GM19463 (cell line): Measurements from ENCODE around the gene NKX6-1.

Experiments used
- ATAC-seq: cut with Tn5 transposase; IDR thresholded peaks from one replicate; pipeline ENCODE4 v1.9.1; 2021; ENCODE audit warnings: mild to moderate bottlenecking, moderate library complexity; ENCODE audit not compliant: unreplicated experiment

NKX6-1 gene

GRCh38 chr4:84498203-84498934 lies 723 bp downstream of the NKX6-1 start:
- no peak for ATAC-seq

GRCh38 chr4:84497504-84498202 lies 1.4 kb downstream of the NKX6-1 start:
- no peak for ATAC-seq

GRCh38 chr4:84496706-84497503 lies 2.2 kb downstream of the NKX6-1 start:
- ATAC-seq = no peak

GRCh38 chr4:84496331-84496705 lies 2.8 kb downstream of the NKX6-1 start:
- no peak for ATAC-seq

GRCh38 chr4:84495794-84496261 lies 3.3 kb downstream of the NKX6-1 start:
- ATAC-seq = no peak

GRCh38 chr4:84495118-84495793 lies 3.8 kb downstream of the NKX6-1 start:
- no peak for ATAC-seq

GRCh38 chr4:84494531-84494930 lies 4.6 kb downstream of the NKX6-1 start:
- ATAC-seq = no peak

- no peak for ATAC-seq
Measured at GRCh38 chr4:84494076-84494475, 5.0 kb downstream of the NKX6-1 start.

- no peak for ATAC-seq
Measured at GRCh38 chr4:84493092-84493850, 5.8 kb downstream of the NKX6-1 start.

GRCh38 chr4:84492737-84493091 lies 6.4 kb downstream of the NKX6-1 start:
- ATAC-seq = no peak

- no peak for ATAC-seq
Measured at GRCh38 chr4:84492290-84492689, 6.8 kb downstream of the NKX6-1 start.

GRCh38 chr4:84491481-84491880 lies 7.6 kb downstream of the NKX6-1 start:
- no peak for ATAC-seq

- ATAC-seq = no peak
Measured at GRCh38 chr4:84490663-84491062, 8.4 kb downstream of the NKX6-1 start.

GRCh38 chr4:84484236-84484635 lies 14.9 kb downstream of the NKX6-1 start:
- no peak for ATAC-seq

- ATAC-seq = no peak
Measured at GRCh38 chr4:84483688-84484087, 15.4 kb downstream of the NKX6-1 start.

- no peak for ATAC-seq
Measured at GRCh38 chr4:84482564-84483563, 16.2 kb downstream of the NKX6-1 start.

- ATAC-seq = no peak
Measured at GRCh38 chr4:84481860-84482245, 17.2 kb downstream of the NKX6-1 start.

- ATAC-seq = no peak
Measured at GRCh38 chr4:84481077-84481859, 17.8 kb downstream of the NKX6-1 start.
